H4 (cell line): ENCODE results near the gene CDPF1. TPM values are rescaled to one million over a fixed set of nuclear protein-coding genes. Genes with fewer than 3 reads are reported as not detected.

Experiments
- DNase-seq: peaks from one replicate; pipeline ENCODE4 v3.0.0-alpha.2; 2015; ENCODE audit warnings: low spot score
- total RNA-seq: library from RNA; depleted of rRNA; stranded (reverse); fragments of >200 nt; shearing (Covaris generic); gene quantifications from 2 replicates; pipeline ENCODE4 v1.2.3, GENCODE V29; 2014; rRNA removed

CDPF1 gene, protein sequence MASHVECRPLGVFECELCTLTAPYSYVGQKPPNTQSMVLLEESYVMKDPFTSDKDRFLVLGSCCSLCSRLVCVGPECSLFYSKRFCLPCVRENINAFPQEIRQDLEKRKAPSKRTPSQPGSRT
- 3.2 and 8.2 TPM in 2 replicates for total RNA-seq

DNA sequence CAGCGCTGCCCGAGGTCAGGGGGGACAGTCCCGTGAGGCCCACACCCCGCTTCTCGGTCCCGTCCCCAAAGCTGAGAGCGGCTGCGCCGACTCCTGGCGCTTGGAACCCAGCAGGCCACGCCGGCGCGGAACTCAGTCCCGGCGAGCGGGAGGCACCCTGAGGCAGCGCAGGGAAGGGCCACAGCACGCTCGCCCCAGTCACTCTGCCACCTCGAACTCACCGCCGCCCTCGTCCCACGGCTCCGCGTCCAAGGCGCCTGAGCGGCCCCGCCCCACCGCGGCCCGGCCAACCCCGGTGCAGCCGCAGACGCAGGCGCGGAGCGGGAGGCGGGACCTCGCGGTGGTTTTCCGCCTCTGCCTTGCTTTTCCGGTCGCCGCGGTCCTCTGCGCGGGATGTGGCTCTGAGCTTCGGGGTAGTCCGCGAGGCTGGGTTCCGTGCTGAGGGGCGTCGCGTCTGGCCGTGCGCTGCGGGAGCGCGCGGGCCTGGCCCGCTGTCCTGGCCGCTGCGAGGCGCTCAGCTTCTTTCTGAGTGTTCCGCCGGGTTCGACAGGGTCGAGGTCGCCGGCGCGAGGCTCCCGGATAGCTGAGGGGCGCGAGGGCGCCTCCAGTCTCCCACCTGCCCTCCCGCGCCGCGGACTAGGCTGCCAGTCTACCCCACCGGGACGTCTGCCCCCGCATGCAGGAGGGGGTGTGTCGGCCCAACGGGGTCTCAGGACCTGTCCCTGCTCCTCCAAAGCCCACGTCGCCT, at the start of gene CDPF1:
Gene CDPF1 (minus strand): TSS at position 259 of the 748 bp plus-strand sequence. CDS start 2,009 bp downstream, outside the sequence.
- DNase-seq, result peak; percentile 76

DNA sequence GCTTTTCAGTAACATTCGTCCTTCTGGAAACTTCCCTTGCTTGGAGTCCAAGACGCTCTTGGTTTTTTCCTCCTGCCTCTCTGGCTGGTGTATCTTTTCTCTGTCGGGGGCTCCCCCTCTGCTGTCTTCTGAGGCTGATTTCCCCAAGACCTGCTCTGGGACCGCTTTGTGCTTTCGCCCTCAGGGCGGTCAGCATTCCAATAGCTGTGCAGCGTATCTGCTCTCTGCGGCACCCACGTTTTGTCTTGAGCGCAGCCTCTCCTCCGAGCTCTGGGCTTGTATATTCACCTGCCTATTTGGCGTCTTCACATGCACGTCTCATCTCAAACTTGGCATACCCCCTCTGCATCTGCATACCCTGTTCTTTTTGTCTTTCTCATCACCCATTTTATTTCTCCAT, 49.0 kb upstream of the CDPF1 start:
- DNase-seq, result no peak

DNA sequence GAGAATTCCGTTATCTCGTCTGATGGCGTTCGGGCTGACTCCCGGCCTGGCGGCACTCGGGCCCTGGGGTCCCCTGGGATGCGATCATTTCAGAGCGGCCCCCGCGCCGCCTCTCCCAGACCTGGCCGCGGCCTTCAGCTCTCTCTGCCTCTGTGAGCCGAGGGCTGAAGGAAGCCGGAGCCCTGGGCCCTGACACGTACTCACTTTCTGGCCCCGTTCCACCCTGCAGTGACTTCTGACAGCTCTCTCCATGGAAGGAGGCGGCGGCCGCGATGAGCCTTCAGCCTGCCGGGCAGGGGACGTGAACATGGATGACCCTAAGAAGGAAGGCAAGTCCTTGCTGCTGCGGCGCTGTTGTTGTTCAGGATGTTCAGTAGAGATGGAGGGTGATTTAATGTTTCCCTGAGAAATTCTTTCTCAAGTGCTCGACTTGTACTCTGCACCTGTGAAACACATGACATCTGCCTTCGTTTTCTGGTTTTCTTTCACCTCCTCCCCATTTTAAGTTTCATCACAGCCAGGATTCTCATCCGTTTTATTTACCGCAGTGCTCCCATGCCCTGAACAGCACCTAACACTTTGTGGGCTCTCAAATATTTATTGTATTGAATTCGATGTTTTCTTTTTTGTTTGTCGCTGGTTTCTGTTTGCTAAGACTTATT, 47.2 kb upstream of the CDPF1 start:
- DNase-seq, result no peak

DNA sequence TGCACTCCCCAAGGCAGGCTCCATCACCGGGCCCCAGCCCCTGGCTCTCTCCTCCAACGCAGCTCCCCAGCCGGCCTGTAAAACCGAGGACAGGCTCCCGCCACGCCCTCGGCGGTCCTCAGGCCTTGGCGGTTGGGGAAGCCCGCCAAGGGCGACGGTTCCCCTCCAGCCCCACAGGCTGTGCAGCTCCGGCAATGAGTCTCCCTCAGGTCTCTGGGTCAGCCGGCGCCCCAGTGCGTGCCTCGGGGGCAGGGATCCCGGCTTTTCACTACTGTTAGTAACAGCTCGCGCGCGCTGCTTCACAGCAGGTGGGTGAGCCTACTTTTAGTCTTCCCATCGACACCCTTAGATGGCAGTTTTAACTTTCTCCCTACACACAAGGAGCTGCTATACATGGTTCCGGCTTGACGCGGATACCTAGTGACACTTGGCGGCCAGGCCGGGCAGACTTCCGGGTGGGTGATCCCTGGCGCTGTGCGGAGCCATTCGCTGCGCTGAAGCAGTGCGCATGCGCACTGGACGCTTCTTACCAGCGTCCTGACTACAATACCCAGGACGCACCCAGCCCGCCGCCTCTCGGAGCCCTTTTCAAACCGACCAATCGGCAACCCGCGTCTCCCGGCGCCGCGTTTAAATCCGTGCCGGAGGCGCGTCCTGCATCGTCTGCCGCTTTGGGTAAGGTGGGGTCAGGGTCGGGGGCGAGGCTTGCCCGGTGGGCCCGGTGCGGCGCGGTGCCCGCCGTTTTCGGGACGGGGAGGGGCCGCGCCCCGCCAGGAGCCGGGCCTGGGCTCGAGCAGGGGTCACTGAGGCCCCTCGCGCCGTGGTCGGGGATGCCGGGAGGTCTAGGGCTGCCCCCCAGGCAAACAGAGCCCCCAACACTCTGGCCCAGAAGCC, 46.4 kb upstream of the CDPF1 start, which contains the start of gene GTSE1:
Gene GTSE1 (plus strand): TSS at position 614 of the 894 bp plus-strand sequence. CDS start 531 bp downstream, outside the sequence.
- DNase-seq, result peak; percentile 97

DNA sequence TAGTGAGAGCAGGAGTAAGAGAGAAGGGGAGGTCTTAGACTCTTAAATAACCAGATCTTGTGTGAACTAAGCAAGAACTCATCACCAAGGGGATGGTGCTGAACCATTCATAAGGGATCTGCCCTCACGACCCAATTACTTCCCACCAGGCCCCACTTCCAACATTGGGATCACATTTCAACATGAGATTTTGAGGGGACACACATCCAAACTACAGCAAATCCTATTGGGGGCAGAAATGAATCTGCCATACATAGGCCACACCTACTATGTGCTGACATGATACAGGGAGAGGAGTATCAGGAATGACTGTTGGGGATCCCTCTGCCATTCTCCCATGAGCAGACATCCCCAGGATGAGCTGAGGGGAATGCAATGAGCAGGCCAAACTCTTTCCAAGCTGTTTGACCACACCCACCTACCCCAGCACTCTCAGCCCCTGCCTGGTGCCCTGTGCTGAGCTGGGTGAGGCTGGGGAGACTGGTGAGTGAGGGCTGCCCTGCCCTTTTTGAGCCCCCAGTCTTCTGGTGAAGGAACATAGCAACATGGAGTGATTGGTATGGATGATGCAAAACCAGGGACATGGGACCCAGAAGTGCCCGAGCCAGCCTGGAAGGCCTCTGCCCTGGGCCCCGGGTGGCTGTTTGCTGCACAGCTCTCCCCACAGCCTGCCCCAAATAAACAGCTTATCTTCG, 45.3 kb upstream of the CDPF1 start:
- DNase-seq, result no peak

DNA sequence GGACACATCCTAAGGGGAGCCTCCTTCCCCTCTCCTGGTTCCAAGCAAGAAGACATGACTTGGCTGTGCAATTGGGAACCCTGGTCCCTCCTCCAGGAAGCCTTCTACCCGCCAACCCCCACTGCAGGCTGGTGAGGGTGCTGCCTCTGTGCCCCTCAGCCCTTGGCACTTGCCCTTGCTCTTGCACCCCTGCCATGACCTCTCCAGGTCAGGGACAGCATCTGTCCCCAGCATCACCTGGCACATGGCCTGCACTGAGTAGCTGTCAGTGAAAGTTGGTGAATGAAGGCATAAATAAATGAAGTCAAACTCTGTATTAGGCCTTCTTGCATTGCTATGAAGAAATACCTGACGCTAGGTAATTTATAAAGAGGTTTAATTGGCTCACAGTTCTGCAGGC, 44.7 kb upstream of the CDPF1 start:
- DNase-seq, result no peak

DNA sequence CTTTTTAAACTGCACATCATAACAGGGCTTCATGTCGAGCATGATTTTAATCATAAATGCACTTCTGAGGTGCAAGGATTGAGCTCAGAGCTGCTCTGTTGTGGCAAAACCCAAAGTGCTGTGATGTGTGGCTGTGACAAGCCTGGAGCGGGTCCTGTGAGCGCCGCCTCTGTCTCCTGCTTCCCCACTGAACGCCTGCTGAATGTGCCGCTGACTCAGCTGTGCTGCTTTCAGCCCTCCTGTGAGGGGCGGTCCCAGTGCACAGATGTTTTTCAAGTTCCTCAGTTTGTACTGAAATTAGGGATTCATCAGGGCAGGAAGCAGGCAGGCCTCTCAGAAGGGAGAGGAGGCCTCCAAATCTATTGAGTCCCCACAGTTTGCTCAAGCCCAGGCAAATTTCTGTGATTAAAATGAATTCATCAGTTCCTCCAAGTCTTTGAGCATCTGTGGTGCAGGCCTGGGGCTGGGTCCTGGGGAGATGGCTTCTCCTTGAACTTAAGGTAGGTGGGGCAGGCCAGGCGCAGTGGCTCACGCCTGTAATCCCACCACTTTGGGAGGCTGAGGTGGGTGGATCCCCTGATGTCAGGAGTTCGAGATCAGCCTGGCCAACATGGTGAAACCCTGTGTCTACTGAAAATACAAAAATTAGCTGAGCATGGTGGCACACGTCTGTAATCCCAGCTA, 43.6 kb upstream of the CDPF1 start:
- no peak for DNase-seq

DNA sequence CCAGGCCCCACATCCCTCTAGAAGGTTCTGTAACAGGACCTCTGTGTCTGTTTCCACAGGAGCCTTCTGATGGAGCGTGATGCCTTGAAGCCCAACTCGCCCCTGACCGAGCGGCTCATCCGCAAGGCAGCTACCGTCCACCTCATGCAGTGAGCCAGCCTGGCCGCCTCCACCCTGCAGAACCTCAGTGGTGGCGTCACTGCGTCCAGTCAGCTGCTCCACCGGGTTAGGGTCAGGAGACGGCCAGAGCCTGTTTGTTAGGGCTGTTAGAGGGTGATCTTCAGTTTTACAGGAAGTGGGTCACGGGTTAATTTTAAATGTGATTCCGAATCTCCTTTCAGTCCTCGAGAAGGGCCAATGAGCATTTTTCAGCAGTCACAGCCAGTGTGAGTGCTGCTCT, 42.6 kb upstream of the CDPF1 start:
- DNase-seq, result no peak

DNA sequence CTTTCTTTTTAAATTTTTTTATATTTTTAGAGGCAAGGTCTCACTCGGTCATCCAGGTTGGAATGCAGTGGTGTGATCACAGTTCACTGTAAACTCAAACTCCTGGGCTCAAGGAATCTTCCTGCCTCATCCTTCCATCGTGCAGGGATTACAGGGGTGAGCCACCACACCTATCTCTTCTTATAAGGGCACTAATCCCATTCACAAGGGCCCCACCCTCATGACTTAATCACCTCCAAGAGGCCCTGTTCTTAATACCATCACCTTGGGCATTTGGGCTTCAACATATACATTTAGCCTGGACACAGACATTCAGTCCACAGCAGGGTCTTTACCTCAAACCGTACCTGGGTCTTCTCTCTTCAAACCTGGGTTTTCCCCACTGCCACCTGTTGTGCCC, 42.1 kb upstream of the CDPF1 start:
- no peak for DNase-seq

DNA sequence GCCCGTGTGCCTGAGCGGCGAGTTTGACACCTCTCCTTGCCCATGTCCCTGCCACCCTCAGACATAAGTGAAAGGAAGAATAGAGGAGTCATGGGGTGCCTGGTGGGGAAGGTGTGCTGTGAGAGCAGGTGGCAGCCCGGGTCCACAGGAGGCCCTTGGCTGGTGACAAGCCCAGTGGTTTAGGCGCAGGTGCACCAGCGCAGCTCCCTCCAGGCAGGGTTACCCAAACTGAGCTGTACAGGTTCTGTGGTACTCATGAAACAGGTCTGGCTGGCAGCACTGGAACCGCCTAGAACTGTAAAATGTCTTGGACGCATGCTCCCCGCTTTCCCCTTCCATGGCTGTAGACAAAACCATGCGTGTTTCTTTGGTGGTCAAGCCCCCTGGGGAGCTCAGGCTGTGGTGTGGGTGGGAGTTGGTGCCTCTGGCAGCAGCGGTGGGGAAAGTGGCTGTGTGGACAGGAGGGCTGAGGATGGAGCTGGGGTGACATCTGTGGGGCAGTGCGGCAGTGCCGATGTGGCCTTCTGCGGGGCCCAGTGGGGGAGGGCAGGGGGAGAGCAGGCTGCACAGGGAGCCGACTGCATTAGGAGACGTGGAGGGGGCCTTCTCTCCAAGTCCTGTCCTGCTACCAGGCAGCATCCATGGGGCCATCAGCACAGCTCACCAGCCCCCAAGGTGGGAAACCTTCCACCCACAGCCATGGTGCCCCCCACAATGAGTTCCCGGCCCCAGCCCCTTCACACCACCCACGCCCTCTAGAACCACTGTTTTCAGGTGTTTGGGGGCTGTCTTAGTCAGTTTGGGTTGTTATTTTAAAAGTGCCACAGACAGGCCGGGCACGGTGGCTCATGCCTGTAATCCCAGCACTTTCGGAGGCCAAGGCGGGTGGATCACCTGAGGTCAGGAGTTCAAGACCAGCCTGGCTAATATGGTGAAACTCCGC, 41.0 kb upstream of the CDPF1 start:
- DNase-seq, result no peak

DNA sequence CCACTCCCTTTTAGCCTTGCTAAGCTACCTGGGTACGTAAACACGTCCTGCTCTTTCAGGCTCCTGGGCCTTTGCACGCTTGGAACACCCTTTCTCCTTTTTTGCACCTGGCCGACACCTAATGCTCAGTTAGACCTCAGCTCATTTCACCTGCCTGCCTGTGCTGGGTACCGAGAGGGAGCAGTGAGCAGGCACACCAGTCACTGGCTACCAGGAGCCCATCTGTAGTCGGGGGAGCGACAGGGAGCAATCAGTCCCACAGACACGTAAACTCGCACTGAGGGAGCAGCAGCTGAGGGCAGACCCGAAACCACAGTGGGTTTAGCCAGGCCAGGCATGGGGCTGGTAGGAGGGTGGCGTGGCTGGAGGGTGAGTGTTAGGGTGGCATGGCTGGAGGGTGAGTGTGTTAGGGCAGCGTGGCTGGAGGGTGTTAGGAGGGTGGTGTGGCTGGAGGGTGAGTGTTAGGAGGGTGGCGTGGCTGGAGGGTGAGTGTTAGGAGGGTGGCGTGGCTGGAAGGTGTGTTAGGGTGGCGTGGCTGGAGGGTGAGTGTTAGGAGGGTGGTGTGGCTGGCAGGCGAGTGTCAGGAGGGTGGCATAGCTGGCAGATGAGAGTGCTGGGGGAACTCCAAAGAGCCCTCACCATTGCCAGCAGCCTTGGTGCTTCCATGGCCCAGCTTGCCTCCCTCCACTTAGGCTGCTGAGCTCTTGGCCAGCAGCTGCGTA, 40.2 kb upstream of the CDPF1 start:
- no peak for DNase-seq

DNA sequence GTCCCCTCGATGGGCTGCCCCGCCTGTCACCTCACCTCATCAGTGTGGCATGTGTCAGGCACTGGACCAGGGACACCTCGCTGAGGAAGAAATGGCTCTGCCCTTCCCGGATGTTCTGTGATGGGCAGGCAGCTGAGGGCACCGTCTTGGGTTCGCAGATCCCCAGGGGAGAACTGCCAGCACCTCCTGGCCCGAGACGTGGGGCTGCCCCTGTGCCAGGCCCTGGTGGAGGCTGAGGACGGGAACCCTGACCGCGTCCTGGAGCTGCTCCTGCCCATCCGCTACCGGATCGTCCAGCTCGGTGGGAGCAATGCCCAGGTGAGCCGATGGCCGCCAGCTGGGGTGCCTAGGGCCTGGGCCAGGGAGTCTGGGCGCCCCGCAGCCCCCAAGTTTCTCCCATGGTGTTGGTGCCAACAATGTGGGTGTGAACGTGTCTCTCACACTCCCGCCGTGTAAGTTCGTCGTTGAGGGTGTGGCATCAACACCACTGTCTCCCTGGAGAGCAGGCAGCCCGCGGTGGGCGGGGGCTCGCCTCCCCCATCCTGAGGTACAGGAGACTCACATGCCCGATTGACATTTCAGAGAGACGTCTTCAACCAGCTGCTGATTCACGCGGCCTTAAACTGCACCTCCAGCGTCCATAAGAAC, 39.3 kb upstream of the CDPF1 start:
- DNase-seq, result no peak

DNA sequence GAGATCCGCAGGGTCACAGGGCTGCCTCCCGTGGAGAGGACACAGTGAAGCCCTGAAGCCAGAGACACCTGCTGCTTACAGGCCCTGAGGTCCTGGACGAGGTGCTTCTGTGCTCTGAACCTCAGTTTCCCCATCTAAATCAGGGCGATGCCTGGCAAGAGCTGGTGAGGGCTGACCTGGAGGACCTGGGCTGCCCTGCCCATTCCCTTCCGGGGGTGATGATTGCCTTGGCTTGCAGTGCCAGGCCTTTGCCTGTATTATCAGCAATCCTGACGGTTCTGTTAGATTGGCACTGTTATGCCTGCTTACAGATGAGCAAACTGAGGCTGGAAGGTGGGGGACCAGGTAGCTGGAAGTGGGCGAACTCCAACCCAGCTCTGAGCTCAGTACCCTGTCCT, 38.8 kb upstream of the CDPF1 start:
- DNase-seq, result no peak

DNA sequence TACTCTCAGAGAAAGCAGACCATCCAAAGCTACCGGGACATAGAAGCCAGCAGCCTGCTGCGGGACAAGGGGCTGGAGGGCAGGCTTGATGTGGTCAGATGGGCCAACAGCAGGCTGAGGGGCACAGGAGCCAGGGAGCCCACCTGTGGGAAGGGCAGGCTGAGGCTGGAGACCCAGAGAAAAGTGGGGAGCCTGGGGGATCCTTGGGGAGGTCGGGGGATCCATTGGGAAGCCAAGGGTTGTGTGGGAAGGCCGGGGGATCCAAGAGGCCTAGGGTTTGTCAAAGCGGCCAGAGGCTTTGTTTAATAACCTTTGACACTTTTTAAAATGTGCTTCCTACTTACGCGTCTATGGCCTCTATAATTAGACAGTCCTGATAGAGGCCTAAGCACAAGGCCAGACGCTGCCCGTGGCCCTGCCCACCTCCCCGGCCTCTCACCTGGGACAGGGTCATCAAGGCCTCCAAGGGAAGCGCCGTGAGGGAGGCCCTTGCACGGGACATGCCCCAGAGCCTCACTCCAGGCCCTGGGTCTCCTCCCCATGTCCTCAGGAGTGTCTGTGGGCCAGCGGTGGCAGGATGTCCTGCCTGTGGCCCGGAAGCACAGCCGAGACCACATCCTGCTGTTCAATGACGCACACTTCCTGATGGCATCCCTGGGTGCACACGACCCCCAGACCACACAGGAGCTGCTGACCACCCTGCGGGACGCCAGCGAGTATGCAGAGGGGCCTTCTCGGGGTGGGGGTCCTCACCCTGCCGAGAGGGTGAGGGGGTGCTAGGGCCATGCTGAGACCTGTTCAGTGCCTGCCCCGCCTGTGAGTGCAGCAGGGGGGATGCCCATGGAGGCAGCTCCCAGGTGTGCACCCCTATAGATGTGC, 38.0 kb upstream of the CDPF1 start:
- DNase-seq, result no peak

DNA sequence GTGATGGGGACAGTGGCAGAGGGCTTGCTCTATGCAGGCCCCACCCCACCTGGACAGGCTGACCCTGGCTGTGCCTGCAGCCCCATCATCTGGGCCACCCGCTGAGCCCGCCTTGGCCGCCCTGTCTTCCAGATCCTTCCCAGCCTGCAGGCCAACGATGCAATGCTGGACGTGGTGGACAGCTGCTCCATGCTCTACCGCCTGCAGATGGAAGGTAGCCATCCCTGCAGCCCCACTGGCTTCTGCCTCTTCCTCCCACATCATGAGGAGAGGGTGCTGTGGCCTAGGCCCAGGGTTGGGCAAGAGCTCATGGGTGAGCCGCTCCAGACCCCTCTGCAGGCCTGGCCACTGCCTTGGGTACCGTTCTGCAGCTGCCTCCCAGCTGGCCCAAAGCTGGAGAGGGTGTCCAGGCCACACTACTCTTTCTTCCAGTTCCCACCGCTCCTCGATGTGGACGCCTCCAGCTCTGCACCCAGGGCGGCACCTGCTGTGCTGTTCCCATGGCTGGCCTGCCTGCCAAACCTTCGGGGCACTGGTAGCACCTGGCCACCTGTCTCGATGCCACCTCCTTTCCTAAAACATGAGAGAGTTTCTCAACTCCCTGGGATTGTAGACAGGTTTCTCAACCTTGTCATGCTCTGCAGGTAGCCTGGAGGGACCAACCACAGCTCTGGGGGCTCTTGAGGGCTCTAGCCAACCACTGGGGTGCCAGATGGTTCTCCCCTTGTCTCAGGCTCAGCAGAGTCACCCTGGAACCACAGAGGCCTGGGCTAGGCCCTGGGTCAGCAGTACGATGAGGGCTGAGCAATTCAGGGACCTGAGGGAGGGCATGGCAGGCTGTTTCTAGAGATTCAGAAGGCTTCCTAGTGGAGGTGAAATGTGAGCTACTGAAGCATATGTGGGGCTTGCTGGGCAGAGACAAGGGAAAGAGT, 37.1 kb upstream of the CDPF1 start:
- no peak for DNase-seq

DNA sequence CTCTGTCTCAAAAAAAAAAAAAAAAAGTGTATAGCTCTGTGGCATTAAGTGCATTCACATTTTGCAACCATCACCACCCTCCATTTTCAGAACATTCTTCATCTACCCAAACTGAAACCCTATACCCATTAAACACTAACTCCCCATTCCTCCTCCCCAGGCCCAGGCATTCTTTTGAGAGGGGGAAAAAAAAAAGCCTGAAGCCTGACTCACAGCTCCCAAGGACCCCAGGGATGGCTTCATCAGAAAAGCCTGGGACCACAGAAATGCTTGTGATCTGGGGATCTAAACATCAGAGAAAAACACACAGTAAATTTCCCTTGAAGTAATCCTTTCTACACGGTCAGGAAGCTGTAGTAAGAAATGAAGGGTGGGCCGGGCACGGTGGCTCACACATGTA, 35.9 kb upstream of the CDPF1 start:
- DNase-seq, result no peak
